Keratinocyte (primary cell): Measurements from ENCODE around the gene TTYH2.
"Not testable (repeated sequence)": the region's sequence is repeated elsewhere in the genome, so short reads cannot be mapped to it uniquely, and the experiment has no call there.

Source experiments
- CTCF ChIP-seq, 3 experiments: IDR thresholded peaks in 1 of 3; conservative IDR thresholded peaks in 1 of 3; optimal IDR thresholded peaks in 1 of 3; 2 replicates in 2 of 3; 3 replicates in 1 of 3; pipeline versions ENCODE3 to v1.5.1; 2011; ENCODE audit warnings: low read length in 3 of 3, mild to moderate bottlenecking in 3 of 3, moderate library complexity in 2 of 3, control low read depth in 1 of 3, inconsistent platforms in 1 of 3; ENCODE audit not compliant: insufficient read depth in 2 of 3; ENCODE audit errors: extremely low read depth in 1 of 3
- EZH2 ChIP-seq: IDR thresholded peaks from one replicate; pipeline ENCODE4 v1.6.1; 2012; ENCODE audit warnings: inconsistent platforms, mild to moderate bottlenecking, low read length, moderate library complexity

- TF ChIP-seq CTCF (optimal IDR thresholded peaks at IDR 0.05 in 1 of 3, IDR thresholded peaks at IDR 0.05 in 1 of 3, conservative IDR thresholded peaks at IDR 0.05 in 1 of 3; ENCODE audit: extremely low read depth in 1 of 3, insufficient read depth in 2 of 3, low read length in 3 of 3); EZH2: not testable (repeated sequence)
Observed at GRCh38 chr17:74267054-74267453, 53.7 kb downstream of the TTYH2 start.
